Skeletal muscle cell (primary cell): ENCODE measurements around the gene BSX.

Experiments
- DNase-seq: peaks from one replicate; pipeline ENCODE4 v3.0.0-alpha.2; 2010; ENCODE audit warnings: low read depth
- H3K4me3 ChIP-seq: 2 replicates; pipeline ENCODE4 v1.5.1; 2011; ENCODE audit warnings: low read depth, mild to moderate bottlenecking, control low read depth, low read length, moderate library complexity

BSX gene

GRCh38 chr11:122976061-122976733 is 5.4 kb downstream of the BSX start:
- H3K4me3 ChIP-seq = no peak overlapping the region

DNA sequence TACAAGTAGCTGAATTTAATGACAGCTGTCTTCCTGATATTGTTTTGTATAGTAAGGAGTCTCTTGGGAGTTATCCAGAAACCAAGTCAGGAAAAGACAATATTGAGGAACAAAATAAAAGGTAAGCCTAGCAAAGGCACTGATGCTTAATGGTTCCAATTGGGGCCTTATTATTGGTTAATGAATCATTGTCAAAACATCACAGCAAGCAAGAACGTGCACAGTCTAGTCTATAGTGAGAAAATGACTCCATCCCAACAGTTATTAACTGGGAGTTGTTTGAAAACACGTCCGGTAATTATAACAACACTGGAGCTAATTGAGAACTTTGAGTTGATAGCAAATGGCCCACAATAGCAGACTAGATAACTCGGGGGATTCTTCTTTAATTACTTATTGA is 17.7 kb downstream of the BSX start:
- no peak for DNase-seq
- H3K4me3 ChIP-seq = no peak overlapping the region

More at GRCh38 chr11:122976061-122976733, 5.4 kb downstream of the BSX start:
- no peak for DNase-seq

DNA sequence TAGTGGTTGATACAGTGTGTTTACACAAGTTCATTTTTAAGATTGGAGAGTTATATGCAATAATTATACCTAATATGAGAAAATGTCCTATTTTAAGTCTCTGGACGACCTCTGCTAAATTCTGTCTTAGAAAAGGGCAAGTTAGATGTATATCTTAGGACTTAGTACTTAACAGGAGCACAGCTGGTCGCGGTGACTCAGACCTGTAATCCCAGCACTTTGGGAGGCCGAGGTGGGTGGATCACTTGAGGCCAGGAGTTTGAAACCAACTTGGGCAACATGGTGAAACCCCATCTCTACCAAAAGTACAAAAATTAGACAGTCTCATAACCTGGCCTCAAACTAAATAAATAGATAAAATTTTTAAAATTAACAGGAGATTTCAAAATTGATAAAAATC is 27.2 kb downstream of the BSX start:
- DNase-seq = no peak
- H3K4me3 ChIP-seq = no peak overlapping the region

DNA sequence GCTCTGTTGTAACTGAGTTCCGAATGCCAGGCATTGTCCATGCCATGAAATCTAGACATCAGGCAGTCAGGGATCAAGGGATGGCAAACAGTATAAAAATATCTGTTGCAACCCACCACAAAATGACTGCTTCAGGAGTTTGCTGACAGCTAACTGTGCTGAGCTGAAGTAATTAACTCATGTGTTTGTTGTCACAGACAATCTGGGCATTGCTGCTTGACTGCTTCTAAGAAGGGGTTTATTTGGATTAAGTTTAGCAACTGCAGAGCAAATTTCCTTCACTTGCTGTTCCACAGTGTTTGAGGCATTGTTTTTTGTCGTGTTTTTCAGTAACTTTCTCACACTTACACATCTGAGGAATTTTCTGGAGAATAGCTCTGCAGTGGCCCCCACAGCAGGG is 30.4 kb downstream of the BSX start:
- DNase-seq = no peak
- no peak overlapping the region for H3K4me3 ChIP-seq

GRCh38 chr11:122938557-122938956 is 43.1 kb downstream of the BSX start:
- H3K4me3 ChIP-seq = no peak overlapping the region
- no peak for DNase-seq

DNA sequence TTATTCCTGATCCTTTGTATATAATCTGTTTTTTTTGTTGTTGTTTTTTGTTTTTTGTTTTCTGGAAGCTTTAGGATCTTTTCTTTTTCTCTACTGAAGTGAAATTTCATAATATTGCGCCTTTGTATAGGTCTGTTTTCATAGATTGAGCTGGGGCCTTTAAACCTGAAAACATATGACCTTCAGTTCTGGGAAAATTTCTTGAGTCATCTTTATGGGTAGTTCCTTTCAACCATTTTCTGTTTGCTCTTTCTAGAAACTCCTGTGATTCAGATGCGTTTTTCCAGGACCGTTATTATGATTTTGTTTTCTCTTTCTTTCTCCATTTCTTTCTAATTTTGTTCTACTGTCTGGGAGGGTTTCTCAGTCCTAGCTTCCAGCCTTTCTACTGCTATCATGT is 43.7 kb downstream of the BSX start:
- DNase-seq = no peak
- no peak overlapping the region for H3K4me3 ChIP-seq

DNA sequence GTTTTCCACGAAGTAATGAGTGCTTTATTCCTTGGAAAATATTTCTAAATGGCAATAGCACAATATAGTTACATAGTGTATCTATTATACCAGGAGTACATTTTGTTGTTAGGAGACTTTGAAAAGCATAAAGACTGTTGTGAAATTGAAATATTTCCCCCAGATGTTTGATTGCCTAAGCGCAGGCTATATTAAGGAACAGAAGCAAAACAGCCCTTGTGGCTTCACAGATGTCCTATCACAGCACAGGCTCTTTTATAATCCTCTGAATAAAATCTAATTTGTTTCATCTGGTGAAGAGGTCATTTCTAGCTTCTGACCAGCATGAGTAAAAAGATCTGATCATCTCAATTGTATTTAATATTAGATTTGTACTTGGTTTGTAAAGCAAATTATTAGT is 48.2 kb downstream of the BSX start:
- no peak overlapping the region for H3K4me3 ChIP-seq
- no peak for DNase-seq

DNA sequence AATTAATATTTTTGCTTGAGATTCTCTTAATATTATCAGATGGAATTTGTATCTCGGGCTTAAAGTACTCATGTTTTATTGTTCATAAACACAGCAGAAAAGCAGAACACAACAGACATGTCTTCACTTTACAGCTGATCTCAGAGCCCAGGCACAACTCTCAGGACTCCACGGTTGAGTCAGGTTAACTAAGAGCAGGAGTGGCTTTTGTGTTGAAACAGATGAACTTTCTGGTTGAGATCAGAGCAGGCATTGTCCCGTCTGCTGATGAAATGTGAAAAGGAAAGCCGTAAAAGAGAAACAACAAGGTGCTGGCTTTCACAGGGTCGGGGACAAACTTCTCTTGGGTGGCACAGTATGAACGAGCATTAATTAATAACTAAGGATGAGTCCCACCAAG is 50.1 kb downstream of the BSX start:
- DNase-seq = no peak
- no peak overlapping the region for H3K4me3 ChIP-seq
